GM04504 (cell line): ENCODE results near the gene SMYD3.
"Not testable (repeated sequence)": the region's sequence is repeated elsewhere in the genome, so short reads cannot be mapped to it uniquely, and the experiment has no call there.

Source experiments
- DNase-seq: peaks from one replicate; pipeline ENCODE4 v3.0.0-alpha.2; 2012; ENCODE audit warnings: low read depth

The SMYD3 gene

DNA sequence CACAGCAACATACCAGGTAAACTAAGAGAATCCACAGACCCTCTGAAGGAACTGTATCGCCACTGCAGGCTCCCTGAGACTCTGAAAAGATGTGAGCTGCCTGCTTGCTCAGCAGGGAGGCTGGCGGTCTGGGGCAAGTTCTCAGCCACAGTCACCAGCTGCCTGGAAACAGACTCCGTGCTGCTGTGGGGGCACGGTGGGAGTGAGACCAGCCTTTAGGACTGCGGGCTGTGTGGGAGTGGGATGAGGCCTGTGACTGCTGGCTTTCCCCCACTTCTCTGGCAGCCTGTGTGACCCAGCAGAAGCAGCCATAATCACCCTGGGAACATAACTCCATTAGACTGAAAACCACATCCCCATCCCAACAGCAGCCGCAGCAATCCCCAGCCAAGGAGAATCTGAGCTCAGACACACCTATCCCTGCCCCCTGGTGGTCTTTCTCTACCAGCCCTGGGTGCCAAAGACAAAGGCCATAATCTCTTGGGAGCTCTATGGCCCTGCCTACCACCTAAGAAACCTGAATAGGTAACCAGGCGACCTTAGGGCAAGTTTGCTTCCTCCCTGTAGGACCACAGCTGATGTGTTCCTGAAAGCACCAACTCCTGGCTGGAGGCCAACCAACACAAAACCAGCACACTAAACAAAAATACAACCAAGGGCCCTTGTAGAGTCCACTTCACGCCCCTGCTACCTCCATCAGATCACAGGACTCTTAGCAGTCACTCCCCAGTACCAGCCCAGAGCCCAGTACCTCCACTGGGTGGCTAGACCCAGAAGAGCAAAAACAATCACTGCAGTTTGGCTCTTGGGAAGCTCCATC is 151.5 kb downstream of the SMYD3 start:
- DNase-seq = no peak

DNA sequence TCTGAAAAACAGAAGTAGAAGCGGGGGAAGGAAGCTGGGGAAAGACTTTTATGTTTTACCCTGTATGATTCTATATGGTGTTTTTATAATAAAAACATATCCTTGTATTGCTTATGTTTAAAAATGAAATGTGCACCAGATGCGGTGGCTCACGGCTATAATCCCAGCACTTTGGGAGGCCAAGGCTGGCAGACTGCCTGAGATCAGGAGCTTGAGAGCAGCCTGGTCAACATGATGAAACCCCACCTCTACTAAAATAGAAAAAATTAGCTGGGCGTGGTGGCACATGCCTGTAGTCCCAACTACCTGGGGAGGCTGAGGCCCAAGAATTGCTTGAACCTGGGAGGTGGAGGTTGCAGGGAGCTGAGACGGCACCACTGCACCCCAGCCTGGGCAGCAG is 155.4 kb downstream of the SMYD3 start:
- no peak for DNase-seq

DNA sequence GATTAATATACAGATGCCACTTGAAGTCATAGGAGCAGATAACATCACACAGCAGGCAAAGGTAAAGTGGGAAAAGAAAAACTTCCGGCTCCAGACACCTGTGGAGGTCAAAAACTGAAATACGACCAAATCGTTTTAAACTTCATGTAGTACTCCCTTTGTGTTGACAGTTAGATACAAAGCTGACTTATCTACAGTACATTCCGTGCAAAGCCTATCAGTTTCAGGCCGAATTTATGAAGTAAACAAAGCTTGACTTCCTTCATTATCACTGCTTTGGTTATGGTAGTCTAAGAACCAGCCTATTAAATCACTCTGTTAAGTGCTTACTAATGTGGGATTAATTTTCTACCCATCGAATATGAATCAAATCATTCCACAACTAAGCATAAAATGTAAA is 156.3 kb downstream of the SMYD3 start:
- no peak for DNase-seq

DNA sequence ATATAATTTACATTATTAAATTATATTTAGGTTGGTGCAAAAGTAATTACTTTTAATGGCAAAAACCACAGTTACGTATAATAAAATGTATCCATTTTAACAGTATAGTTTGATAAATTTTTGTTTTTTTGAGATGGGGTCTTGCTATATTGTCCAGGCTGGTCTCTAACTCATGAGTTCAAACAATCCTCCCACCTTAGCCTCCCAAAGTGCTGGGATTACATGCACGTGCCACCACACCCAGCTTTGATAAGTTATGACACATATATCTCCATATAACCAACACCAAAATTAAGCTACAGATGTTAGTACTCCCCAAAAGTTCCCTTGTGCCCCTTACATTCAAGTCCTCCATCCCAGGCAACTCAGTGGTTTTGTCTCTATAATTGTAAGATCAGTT is 163.1 kb downstream of the SMYD3 start:
- no peak for DNase-seq

DNA sequence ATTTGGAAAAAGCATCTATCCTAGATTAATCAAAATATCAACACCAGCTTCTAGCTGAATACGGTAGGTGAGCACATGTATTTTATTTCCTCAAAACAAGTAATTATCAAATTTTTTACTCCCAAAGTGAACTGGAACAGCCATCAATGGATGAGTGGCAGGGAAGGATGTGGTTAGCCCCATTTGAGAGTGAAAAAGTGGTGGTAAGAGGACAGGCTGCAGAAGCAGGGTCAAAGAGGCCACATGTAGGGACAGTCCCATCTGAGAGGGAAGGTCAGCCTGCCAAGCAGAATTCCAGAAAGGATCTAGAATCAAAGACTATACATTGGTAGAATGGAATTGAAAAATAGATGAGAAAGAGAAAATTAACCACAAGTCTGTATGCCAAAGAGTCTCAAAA is 163.8 kb downstream of the SMYD3 start:
- DNase-seq = no peak

DNA sequence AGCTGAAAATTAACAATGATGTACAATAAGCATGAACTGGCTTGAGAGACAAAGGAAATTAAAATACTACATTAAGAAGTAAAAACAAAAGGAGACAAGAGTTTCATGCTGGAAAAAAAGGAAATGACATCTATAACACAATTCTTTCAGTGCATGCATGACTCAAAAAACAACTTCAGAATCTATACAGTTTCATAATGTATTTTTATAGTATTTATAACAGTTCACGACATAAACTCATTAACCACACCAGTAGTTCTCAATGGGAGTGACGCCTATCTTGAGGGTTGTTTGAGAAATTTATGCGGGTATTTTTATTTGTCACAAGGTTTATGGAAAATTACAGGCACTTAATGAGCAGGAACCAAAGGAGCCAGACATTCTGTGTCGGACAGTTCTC is 168.5 kb downstream of the SMYD3 start:
- DNase-seq = no peak

DNA sequence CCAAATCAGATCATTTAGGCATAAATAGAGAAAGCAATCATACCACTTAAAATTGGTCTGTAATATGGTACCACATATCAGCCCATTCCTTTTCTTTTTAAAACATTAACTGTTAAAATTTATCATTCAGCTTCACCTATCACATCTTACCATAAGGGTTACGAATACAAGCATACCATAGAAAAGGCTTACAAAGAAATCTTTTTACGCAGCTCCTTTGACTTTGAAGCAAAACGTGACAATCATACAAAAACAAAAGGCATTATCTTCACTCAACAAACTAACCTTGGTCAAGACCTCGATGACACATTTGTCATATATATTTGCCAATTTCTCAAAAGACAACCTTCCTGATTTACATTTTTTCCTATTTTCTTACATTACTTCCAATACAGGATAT is 169.0 kb downstream of the SMYD3 start:
- no peak for DNase-seq

DNA sequence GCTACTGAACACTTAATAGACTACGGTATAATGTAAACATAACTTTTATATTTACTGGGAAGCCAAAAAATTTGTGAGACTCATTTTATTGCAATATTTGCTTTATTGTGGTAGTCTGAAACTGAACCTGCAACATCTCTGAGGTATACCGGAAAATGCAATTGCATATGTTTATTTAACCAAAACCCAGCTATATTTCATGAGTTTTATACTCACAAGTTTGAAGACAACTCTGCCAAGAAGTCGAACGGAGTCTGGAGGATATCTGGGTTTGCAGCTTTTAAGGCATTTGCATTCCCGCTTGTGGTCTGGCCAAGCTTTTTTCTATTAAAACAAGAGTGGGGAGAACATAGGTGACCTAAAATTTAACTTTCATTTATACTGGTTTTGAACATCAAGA is 171.9 kb downstream of the SMYD3 start:
- no peak for DNase-seq

DNA sequence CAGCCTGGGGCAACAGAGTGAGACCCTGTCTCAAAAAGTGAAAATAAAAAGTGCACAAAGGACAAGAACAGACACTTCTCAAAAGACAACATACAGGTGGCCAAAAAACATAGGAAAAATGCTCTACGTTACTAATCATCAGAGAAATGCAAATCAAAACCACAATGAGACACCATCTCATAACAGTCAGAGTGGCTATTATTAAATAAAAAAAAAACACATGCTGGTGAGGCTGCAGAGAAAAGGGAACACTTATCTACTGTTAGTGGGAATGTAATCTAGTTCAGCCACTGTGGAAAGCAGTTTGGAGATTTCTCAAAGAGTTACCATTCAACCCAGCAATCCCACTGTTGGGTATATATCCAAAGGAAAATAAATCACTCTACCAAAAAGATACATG is 173.2 kb downstream of the SMYD3 start:
- DNase-seq = no peak

DNA sequence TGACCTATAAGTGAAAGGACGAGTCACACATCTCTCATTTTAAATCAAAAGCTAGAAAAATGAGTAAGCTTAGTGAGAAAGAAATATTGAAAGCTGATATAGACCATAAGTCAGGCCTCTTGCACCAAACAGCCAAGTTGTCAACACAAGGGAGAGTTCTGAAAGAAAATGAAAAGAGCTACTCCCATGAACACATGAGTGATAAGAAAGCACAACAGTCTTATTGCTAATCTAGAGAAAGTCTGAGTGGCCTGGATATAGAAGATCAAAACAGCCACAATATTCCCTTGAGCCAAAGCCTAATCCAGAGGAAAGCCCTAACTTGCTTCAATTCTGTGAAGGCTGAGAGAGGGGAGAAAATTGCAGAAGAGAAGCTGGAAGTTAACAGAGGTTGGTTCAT is 175.0 kb downstream of the SMYD3 start:
- DNase-seq = no peak

DNA sequence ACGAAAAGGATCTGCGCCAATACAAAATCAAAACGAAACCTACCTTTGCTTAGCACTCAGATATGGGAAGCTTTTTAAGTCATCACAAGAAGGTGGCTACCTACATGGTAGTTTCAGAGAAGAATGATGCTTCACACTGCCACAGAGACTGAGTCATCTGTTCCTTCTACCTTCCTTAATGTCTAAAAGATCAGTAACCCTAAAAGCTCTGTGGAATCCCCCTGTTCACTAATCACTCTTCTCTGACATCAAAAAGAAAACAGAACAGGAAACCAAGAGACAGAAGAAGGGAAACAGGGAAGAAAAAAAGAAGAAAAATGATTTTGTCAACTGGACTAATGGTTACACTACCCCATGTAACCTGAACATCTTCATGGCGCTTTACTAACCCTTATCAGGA is 177.2 kb downstream of the SMYD3 start:
- no peak for DNase-seq

DNA sequence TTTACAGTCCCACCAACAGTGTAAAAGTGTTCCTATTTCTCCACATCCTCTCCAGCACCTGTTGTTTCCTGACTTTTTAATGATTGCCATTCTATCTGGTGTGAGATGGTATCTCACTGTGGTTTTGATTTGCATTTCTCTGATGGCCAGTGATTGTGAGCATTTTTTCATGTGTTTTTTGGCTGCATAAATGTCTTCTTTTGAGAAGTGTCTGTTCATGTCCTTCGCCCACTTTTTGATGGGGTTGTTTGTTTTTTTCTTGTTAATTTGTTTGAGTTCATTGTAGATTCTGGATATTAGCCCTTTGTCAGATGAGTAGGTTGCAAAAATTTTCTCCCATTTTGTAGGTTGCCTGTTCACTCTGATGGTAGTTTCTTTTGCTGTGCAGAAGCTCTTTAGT is 177.8 kb downstream of the SMYD3 start:
- not testable (repeated sequence) for DNase-seq

DNA sequence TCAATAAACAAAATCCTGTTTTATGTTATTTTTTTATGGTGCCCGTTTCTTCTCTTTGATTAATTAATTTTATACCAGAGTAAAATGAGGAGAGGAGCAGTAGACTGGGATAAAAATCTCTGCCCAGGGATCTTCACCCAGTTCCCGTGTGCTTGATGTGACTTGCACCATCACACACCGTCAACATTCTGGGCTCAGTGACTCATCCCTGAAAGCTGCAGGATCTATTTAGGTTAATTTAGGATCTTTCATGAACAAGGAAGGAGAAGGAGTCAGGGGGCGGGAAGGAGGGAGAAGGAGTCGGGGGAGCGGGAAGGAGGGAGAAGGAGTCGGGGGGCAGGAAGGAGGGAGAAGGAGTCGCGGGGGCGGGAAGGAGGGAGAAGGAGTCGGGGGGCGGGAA is 182.4 kb downstream of the SMYD3 start:
- DNase-seq = no peak

DNA sequence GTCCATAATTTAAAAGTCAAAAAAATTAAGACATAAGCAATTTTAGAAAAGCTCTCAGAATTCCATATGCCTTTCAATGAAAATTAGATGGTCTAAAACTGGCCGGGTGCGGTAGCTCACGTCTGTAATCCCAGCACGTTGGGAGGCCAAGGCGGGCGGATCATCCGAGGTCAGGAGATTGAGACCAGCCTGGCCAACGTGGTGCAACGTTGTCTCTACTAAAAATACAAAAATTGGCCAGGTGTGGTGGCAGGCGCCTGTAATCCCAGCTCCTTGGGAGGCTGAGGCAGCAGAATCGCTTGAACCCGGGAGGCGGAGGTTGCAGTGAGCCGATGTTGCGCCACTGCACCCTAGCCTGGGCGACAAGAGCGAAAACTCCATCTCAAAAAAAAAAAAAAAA is 183.0 kb downstream of the SMYD3 start:
- not testable (repeated sequence) for DNase-seq

DNA sequence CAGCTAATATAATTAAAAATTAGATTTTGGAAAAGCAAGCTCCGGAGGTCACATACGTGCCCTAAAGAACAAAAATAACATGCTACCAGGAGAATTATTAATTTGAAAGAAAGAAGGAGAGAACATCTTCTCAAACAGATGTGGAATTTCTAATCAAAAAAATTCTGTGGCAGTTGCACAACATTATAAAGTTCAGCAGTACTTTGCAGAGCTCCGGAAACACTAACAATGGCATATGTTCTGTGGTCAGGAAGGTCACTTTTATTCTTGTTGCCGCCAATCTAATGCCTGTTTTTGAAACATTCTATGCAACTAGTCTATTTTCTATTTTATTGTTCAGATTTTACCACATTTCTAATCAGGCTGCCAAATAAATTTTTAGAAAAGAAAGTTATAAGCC is 186.8 kb downstream of the SMYD3 start:
- no peak for DNase-seq

DNA sequence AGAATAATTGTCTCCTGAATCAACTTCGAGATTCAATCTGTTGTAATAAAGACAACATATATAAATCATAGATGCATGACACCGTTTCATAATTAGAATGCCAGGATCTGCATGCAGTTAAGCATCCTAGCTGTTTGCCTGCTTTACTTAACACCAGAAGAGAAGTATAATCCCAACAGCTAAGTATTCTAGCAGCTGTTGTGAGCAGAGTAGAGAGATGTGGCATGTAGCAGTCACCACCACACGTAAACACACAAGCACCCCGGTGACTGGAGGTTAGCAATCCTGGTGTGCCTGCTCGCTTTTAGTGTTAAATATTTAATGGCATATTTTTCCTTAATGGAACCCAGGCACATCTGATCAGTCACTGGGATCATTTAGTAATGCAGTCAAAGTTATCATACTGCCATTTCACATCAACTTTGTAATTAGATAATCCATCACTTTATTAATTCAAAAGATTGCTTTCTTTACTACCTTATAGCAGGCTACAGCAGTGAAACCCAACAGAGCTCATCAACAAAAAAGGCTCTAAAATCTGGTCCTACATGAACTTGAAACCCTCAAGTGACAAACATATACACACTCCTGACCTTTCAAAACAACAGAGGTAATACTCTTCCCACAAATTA is 187.9 kb downstream of the SMYD3 start:
- no peak for DNase-seq

DNA sequence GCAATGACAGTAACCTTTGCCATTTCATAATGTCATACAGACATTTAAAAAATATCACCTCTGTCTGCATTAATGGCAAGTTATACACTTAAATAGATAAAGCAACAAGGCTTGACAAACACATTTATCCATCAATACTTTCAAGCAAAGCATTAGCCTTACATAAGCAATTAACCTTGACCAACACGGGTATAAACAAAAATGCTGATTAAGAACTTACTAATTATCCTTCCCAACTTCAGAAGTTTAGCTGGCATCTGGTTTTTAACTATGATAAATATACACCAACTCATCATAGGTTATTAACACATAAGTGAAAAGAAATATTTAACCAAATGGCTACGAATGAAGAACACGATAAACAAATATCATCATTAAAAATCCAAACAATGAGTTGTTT is 188.5 kb downstream of the SMYD3 start:
- no peak for DNase-seq

DNA sequence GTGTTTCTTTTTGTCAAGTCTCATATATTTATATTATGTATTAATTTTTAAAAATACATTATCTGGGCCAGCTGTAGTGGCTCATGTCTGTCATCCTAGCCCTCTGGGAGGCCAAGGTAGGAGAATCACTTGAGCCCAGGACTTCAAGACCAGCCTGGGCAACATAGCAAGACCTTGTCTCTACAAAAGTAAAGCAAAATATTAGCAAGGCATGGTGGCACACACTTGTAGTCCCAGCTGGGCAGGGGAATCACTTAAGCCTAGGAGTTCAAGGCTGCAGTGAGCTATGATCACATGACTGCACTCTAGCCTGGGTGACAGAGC is 189.1 kb downstream of the SMYD3 start:
- no peak for DNase-seq

DNA sequence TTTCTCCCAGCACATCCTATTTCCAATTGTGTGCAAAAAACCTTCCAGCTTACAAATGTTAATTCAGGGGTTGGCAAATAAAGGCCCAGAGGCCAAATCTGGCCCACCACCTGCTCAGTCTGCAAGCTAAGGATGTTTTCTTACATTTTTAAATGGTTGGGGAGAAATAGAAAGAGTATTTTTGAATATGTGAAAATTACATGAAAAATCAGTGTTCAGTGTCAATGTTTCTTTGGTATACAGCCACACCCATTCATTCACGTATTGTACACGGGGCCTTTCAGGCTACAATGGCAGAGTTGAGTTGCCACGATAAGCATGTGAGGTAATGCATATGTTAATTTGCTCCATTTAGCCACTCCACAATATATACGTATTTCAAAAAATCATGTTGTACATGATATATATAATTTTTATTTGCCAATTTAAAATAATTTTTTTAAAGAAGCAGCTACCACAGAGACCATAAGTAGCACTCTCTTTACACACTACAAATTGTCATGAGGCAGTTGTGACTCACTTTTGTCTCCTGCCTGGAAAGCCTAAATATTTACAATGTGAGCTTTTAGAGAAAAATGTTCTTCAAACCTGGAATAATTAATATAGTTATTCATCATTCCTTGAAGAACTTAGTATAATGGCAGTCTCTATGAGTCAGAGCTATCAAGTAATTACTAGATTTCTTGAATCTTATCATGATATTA is 189.6 kb downstream of the SMYD3 start:
- no peak for DNase-seq

DNA sequence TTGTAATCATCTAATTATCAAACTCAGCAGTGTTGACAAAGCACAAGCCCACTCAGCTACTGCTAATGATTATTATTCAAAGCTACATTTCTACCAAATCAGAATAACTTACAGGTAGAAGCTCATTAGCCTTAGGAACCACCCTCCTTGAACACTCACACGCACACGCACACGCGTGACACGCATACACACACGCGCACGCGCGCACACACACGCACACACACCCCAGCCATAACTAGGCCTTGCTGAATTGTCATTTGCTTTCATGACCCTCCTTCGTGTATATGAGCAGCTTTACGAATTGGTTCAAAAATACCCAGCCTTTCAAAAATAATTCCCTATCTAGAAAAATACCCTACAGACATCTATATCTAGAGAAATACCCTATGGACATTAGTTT is 195.6 kb downstream of the SMYD3 start:
- DNase-seq = no peak

DNA sequence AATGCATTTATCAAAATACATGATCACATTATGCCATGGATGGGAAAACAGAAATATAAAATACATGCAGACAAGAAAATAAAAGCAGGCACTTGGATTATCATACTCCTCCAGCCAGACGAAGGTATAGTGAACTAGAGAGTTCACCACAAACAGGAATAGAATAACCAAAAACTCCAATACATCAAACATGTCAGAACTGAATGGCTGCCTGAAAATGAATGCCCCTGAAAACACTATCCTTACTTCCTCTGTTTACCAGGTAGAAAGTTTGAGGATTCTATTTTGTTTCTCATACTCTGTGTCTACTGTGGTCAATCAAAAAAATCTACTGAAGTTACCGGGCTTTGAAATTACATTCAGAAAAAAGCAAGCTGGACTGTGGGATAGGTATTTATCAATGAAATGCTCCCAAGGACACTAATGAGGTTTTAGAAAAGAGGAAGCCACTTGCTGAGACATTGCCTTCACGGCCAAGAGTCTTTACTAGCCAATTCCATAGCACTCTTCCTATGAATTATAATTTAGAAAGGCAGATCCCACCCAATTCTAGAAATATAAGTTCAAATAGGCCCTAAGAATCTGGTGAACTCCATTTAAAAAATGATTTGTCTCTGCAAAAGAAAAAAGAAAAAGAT is 197.7 kb downstream of the SMYD3 start:
- DNase-seq = no peak

DNA sequence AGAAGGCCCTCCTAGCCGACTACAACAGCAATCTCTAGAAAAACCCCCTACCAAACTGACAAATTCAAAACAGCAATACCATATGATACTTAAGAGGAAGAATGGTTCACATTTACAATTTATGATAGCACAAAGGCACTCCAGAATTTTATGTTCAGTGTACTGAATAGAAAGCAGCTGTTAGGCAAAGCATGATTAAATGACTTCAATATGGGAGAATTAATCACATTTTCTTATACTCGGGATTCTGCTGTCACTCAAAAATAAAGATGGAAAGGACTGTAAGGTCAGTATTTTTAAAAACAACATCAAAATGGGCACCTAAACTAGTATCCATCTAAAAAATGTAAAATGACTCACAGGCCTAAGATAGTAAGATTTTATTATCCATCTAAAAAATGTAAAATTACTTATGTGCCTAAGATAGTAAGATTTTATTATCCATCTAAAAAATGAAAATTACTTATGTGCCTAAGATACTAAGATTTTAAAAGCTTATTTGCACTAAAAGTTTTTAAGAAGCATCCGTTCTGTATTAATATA is 198.5 kb downstream of the SMYD3 start:
- DNase-seq = no peak
